ENCODE data around the gene CRADD.

DNA sequence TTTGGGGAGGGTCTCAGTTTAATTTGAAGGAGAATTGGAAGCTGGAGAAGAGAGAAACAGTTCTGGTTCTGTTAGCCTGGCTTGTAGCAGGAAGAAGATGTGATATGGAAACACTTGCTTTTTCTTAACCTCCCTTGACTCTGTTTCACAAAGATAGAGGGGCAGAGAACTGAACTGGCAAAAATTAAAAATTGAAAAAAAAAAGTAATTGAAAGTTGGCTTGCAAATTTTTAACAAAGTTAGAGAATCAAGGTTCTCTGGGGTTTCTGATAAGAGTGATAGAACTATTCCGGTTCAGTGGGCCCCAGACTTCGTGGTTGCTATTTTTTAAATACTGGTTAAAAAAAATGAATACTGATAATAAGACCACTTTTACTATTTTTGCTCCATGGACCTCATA is 2.8 kb downstream of the CRADD start:
- no peak for TF ChIP-seq CTCF (IDR thresholded peaks at IDR 0.05)
- TF ChIP-seq POLR2A (IDR thresholded peaks at IDR 0.05) = no peak
